GM18867 (cell line): ENCODE measurements around the gene SMYD5.
A peak's percentile ranks its signal among the peaks of the same experiment; 100 is the strongest.
"Not testable (repeated sequence)": the region's sequence is repeated elsewhere in the genome, so short reads cannot be mapped to it uniquely, and the experiment has no call there.

Experiments
- ATAC-seq: cut with Tn5 transposase; IDR thresholded peaks from one replicate; pipeline ENCODE4 v1.9.1; 2021; ENCODE audit warnings: mild to moderate bottlenecking, moderate library complexity; ENCODE audit not compliant: unreplicated experiment

SMYD5 gene

DNA sequence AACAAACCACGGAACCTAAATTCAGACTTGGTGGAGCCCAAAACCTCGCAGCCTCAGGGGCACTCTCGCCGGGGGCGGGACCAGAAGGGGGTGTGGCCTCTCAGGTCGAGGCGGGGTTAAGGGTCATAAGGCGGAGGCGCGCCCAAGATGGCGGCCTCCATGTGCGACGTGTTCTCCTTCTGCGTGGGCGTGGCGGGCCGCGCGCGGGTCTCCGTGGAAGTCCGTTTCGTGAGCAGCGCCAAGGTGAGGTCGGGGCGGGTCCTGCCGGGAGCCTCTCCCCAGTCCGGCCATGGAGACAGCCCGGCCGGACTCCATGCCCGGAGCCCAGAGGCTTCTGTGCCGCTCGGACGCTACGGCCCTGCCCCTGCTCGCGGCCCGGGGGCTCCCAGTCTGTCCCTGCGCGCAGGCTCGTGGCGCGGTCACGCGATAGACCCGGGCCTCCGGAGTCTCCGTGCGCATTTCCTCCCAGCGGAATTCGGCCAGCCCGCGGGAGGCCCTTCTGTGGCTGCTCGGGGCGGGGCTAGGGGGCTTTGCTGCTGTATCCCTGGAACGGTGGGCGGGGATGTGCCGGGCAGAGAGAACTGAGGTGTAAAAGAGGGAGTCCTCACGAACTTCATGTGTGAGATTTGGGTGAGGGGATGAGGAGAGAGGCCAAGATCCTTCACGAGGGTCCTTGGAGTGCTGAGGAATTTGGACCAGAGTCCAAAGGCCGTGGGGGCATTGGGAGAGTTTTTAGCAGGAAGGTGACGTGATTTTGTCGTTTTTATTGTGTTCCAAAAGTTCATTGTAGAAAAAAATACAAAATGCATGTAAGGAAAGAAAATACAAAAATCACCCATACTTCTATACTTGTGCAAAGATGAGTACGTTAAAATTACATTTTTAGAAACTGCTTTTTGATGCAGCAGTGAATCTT is at the start of gene SMYD5:
Gene SMYD5, plus strand, starts transcription at position 126 of the 916 bp plus-strand sequence. Its CDS starts 22 bp downstream, at position 148.
- ATAC-seq, result peak; percentile 92

DNA sequence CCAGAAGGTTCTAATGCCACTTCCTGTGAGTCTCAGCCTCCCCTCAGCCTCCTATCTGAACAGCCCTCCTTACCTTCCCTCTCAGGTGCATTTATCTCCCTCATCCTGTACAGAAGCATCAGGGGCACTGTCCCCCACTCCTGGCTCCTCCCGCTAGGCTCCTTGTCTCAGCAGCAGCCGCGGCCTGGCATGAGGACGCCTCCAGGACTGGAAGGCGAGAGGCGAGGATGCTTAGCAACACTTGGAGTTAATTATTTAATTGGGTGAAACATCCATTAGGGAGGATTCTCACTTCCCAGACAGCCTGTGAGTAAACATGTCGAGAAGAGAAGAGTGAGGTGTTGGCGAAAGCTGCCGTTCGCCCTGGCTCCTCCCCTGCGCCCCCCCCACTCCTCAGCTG is 48.1 kb upstream of the SMYD5 start:
- ATAC-seq, result not testable (repeated sequence)

DNA sequence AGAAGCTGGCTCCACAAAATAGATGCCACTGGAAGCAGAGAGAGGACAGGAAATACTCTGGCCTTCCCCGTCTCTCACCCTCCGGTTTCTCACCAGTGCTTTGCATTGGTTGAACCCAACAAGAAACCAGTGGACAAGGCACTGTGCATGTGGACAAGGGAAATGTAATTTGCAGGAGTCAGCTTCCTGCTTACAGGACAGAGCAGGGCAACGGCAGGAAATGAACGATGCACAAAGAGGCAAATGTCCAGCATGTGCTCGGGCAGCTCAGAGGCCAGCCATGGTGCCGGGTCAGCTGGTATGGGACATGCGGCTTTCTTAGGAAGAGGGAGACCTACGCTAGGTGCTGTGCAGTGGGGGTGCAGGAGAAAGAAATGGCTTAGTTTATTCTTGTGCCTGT is 47.2 kb upstream of the SMYD5 start:
- not testable (repeated sequence) for ATAC-seq

DNA sequence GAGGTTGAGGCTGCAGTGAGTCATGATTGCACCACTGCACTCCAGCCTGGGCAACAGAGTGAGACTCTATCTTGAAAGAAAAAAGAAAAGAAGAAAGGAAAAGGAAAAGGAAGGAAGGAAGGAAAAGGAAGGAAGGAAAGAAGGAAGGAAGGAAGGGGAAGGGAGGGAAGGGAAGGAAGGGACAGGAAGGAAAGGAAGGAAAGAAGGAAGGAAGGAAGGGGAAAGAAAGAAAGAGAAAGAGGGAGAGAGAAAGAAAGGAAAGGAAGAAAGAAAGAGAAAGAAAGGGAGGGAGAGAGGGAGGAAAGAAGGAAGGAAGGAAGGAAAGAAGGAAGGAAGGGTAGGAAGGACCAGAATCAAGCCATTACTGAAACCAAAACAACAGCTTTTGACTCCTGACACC is 45.7 kb upstream of the SMYD5 start:
- ATAC-seq, result not testable (repeated sequence)

GRCh38 chr2:73170341-73170740 is 43.7 kb upstream of the SMYD5 start:
- not testable (repeated sequence) for ATAC-seq

DNA sequence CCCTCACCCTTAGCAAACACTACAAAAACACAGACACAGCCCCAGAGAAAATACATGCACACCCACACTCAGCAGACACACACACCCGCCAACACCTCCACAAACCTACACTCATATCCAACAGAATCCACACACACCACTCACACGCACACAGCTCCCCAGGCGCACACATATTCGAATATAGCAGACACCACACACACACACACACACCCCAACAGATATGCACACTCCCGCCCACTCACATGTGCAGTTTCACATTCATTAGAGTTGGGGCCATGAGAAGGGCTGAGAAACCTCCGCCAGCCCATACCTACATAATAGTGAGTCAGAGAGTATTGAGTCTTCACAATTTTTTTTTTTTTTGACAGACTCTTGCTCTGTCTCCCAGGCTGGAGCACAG is 41.1 kb upstream of the SMYD5 start:
- ATAC-seq, result peak; percentile 52

- ATAC-seq, result no peak
Measured at GRCh38 chr2:73173781-73174180, 40.3 kb upstream of the SMYD5 start.

GRCh38 chr2:73174244-73174643 is 39.8 kb upstream of the SMYD5 start:
- ATAC-seq, result no peak

- no peak for ATAC-seq
Measured at GRCh38 chr2:73174941-73175662, 38.9 kb upstream of the SMYD5 start.

GRCh38 chr2:73175663-73176204 is 38.3 kb upstream of the SMYD5 start:
- no peak for ATAC-seq

DNA sequence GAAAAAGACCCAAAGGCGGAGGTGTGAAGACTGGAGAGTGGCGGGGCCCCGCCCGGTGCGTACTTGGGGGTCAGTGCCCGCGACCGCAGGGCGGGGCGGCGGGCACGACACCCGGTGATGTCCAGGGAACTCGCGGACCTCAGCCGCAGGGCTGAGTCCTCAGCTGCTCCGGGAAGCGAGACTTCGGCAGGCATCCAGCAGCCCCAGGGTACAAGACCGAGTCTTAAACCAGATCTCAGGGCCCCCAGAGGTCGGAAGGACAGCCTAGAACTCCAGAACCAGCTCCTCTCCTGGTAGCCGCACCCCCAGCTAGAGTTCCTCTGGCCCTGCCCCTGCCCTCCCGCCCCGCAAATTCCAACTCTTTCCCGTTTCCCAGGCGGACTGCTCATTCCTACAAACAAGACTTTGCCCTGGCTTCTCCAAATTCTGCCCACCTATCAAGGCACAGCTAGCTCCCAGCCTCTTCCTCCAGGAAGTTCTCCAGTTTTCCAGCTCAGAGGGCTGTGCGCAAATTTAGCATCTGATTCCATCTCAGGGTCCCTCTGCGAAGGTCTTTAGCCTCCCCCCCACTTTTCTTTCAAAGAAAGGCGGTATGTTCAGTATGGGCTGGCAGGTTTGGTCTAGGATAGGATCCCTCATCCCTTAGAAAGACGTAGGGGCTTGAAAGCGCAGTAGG is 37.7 kb upstream of the SMYD5 start:
- ATAC-seq, result no peak

- peak; percentile 86 for ATAC-seq
Measured at GRCh38 chr2:73176881-73177644, 37.0 kb upstream of the SMYD5 start.

DNA sequence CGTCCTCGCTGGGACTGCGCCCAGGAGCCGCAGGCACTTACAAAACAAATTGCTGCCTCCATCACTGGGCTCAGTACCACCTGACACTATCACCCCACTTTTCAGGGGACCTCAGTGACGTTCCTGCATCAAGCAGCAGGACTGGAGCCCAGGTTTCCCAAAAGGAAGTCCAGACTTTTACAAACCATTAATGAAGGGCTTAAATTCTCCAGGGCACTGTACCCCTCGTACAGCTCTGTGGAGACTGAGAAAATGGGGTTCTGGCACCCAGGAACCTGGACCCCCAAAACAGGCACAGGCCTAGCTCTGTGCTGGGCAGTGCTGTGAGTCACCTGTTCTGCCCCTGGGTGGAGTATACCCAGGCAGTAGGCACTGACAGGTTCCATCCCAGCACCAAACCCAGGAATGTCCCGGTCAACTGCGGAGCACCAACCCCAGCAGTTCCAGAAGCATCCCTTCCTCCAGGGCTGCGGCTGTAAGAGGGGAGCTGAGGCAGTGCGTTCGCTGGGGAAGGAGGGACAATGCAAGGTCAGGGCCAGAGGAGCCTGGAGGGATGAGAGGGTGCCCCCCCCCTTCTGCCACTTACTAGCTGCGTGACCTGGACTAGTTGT is 36.3 kb upstream of the SMYD5 start:
- no peak for ATAC-seq

DNA sequence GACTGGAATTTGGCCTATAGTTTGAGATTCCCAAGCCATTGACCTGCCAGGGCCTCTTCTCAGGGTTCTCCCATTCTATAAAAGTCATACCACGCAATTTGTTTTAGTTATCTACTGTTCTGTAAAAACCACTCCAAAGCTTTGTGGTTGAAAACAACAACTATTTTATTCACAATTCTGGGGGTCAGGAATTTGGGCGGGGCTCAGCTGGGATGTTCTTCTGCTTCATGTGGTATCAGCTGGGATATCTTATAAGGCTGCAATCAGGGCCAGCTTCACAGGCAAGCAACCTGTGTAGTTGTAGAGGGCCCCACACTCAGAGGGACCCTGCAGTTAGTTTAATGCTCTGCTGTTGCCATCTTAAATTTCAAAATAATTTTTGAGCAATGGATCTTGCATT is 28.1 kb upstream of the SMYD5 start:
- ATAC-seq, result no peak

GRCh38 chr2:73187549-73187948 is 26.5 kb upstream of the SMYD5 start:
- ATAC-seq, result no peak

DNA sequence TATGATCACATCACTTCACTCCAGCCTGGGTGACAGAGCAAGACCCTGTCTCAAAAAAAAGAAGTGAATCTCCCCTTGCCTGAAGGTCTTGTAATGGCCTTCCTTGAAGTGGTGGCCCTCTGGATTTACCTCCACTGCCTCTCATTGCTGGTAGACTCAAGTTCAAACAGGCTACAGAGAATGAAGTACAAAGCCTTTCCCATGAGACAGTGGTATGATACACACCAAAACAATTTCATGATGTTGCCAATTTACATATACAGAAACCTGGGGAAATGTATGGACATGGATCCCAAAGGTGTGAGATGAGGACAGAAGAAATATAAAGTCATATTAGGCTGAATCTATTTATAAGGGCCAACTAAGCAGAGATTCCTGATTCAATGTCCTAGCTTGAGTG is 16.5 kb upstream of the SMYD5 start:
- no peak for ATAC-seq

GRCh38 chr2:73200281-73200680 is 13.8 kb upstream of the SMYD5 start:
- ATAC-seq, result not testable (repeated sequence)

GRCh38 chr2:73202156-73203054 is 11.6 kb upstream of the SMYD5 start, which contains the start of gene NOTO:
TSS of gene NOTO (plus strand) at chr2:73202574. CDS start at chr2:73202667, 93 bp downstream.
- ATAC-seq, result no peak
